Ishikawa (cell line): Measurements from ENCODE around the gene GRIFIN.

ENCODE experiments used
- CREB1 ChIP-seq: IDR thresholded peaks from 2 replicates; pipeline ENCODE4 v1.6.1; 2012; ENCODE audit warnings: low read depth
- EGR1 ChIP-seq: IDR thresholded peaks from 2 replicates; pipeline ENCODE4 v1.6.1; 2012
- EP300 ChIP-seq: IDR thresholded peaks from 2 replicates; pipeline ENCODE4 v1.6.1; 2012; ENCODE audit warnings: borderline replicate concordance
- FOXM1 ChIP-seq: IDR thresholded peaks from 2 replicates; pipeline ENCODE4 v1.6.1; 2012; ENCODE audit warnings: low read depth, borderline replicate concordance
- MAX ChIP-seq: IDR thresholded peaks from 2 replicates; pipeline ENCODE4 v1.6.1; 2012
- NFIC ChIP-seq: IDR thresholded peaks from 2 replicates; pipeline ENCODE4 v1.6.1; 2012
- RAD21 ChIP-seq: IDR thresholded peaks from 2 replicates; pipeline ENCODE4 v1.6.1; 2012; ENCODE audit warnings: low read depth
- TAF1 ChIP-seq: IDR thresholded peaks from 2 replicates; pipeline ENCODE4 v1.6.1; 2012; ENCODE audit warnings: low read depth, mild to moderate bottlenecking
- TCF12 ChIP-seq: IDR thresholded peaks from 2 replicates; pipeline ENCODE4 v1.6.1; 2012; ENCODE audit warnings: low read depth
- TEAD4 ChIP-seq: IDR thresholded peaks from 2 replicates; pipeline ENCODE4 v1.6.1; 2012
- USF1 ChIP-seq: IDR thresholded peaks from 2 replicates; pipeline ENCODE4 v1.6.1; 2012
- ZBTB7A ChIP-seq: IDR thresholded peaks from 2 replicates; pipeline ENCODE4 v1.6.1; 2012; ENCODE audit warnings: low read depth
- TF ChIP-seq, protein P1 (sequence below): IDR thresholded peaks from 2 replicates; pipeline ENCODE4 v1.6.1; 2012; ENCODE audit warnings: low read depth, mild to moderate bottlenecking

GRCh38 chr7:2504128-2504888, 28.1 kb upstream of the GRIFIN start:
- TF ChIP-seq, protein P1, sequence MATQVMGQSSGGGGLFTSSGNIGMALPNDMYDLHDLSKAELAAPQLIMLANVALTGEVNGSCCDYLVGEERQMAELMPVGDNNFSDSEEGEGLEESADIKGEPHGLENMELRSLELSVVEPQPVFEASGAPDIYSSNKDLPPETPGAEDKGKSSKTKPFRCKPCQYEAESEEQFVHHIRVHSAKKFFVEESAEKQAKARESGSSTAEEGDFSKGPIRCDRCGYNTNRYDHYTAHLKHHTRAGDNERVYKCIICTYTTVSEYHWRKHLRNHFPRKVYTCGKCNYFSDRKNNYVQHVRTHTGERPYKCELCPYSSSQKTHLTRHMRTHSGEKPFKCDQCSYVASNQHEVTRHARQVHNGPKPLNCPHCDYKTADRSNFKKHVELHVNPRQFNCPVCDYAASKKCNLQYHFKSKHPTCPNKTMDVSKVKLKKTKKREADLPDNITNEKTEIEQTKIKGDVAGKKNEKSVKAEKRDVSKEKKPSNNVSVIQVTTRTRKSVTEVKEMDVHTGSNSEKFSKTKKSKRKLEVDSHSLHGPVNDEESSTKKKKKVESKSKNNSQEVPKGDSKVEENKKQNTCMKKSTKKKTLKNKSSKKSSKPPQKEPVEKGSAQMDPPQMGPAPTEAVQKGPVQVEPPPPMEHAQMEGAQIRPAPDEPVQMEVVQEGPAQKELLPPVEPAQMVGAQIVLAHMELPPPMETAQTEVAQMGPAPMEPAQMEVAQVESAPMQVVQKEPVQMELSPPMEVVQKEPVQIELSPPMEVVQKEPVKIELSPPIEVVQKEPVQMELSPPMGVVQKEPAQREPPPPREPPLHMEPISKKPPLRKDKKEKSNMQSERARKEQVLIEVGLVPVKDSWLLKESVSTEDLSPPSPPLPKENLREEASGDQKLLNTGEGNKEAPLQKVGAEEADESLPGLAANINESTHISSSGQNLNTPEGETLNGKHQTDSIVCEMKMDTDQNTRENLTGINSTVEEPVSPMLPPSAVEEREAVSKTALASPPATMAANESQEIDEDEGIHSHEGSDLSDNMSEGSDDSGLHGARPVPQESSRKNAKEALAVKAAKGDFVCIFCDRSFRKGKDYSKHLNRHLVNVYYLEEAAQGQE, result no peak
- no peak for TF ChIP-seq NFIC
- TF ChIP-seq EGR1, result no peak
- no peak; the same call in 1 of the 2 replicates for TF ChIP-seq ZBTB7A
- TF ChIP-seq USF1, result no peak
- no peak for TF ChIP-seq RAD21
- no peak for TF ChIP-seq CREB1
- TF ChIP-seq EP300, result no peak
- TF ChIP-seq MAX, result no peak
- TF ChIP-seq TEAD4, result no peak
- no peak for TF ChIP-seq FOXM1
- TF ChIP-seq TAF1, result no peak
- TF ChIP-seq TCF12, result no peak
